OCI-LY7 (cell line): ENCODE results near the gene FAM240B. TPM values are rescaled to one million over a fixed set of nuclear protein-coding genes. Genes with fewer than 3 reads are reported as not detected.

Source experiments
- BruUV-seq: library from RNA; stranded (reverse); fragments of 400-500 nt; replicated peaks from 2 replicates; lab custom pipeline; 2021; lab: Mats Ljungman, UMichigan
- CTCF ChIA-PET: fragments of 300-600 bp; sonication (Branson Sonifier 250); formaldehyde crosslinking; loops from one replicate; lab custom pipeline; 2022; ENCODE audit warnings: antibody characterized with exemption; ENCODE audit not compliant: unreplicated experiment; lab: Charles Lee
- POLR2A ChIA-PET: fragments of 300-600 bp; sonication (Branson Sonifier 250); formaldehyde crosslinking; loops from one replicate; lab custom pipeline; 2022; ENCODE audit warnings: antibody characterized with exemption; lab: Charles Lee
- DNase-seq: peaks from one replicate; pipeline ENCODE4 v3.0.0-alpha.2; 2015; ENCODE audit warnings: low spot score
- H2AFZ ChIP-seq: fragments of 200-600 bp; sonication (generic), shearing (Covaris generic); 2 replicates; pipeline ENCODE4 v1.6.1; 2014; ENCODE audit warnings: mild to moderate bottlenecking, antibody characterized with exemption, low read length, moderate library complexity
- H3K27ac ChIP-seq: fragments of 200-600 bp; sonication (generic); 2 replicates; pipeline ENCODE4 v1.5.1; 2014; ENCODE audit warnings: mixed run types, low read depth, mild to moderate bottlenecking, moderate library complexity, low read length, inconsistent platforms; ENCODE audit not compliant: poor library complexity, severe bottlenecking
- H3K36me3 ChIP-seq: fragments of 200-600 bp; sonication (generic); 2 replicates; pipeline ENCODE4 v1.6.1; 2014; ENCODE audit warnings: mild to moderate bottlenecking, antibody characterized with exemption, low read length, moderate library complexity, mixed read lengths; ENCODE audit not compliant: insufficient read depth
- H3K4me1 ChIP-seq: fragments of 200-600 bp; sonication (generic); 2 replicates; pipeline ENCODE4 v1.5.1; 2014; ENCODE audit warnings: mild to moderate bottlenecking, low read length; ENCODE audit not compliant: insufficient read depth, poor library complexity, severe bottlenecking
- H3K4me2 ChIP-seq: fragments of 200-600 bp; sonication (generic); 2 replicates; pipeline ENCODE4 v1.6.1; 2014; ENCODE audit warnings: mild to moderate bottlenecking, low read length
- H3K4me3 ChIP-seq: fragments of 200-600 bp; sonication (generic); 2 replicates; pipeline ENCODE4 v1.5.1; 2014; ENCODE audit warnings: mild to moderate bottlenecking, low read depth, low read length; ENCODE audit not compliant: poor library complexity, severe bottlenecking
- H3K79me2 ChIP-seq: fragments of 200-600 bp; sonication (generic); 2 replicates; pipeline ENCODE4 v1.6.1; 2016; ENCODE audit warnings: low read depth, mild to moderate bottlenecking, low read length, moderate library complexity, mixed read lengths; ENCODE audit not compliant: insufficient read depth
- H3K9me2 ChIP-seq: fragments of 200-600 bp; sonication (generic); 2 replicates; pipeline ENCODE4 v1.6.1; 2016; ENCODE audit warnings: mild to moderate bottlenecking, low read length, mixed read lengths; ENCODE audit not compliant: insufficient read depth
- H3K9me3 ChIP-seq: fragments of 200-600 bp; sonication (generic); 2 replicates; pipeline ENCODE4 v1.6.1; 2014; ENCODE audit warnings: mild to moderate bottlenecking, mixed run types, low read length, mixed read lengths
- H4K20me1 ChIP-seq: fragments of 200-600 bp; sonication (generic); 2 replicates; pipeline ENCODE4 v1.6.1; 2014; ENCODE audit warnings: mild to moderate bottlenecking, antibody characterized with exemption, low read length, moderate library complexity, mixed read lengths; ENCODE audit not compliant: insufficient read depth
- CTCF ChIP-seq: fragments of 200-600 bp; sonication (generic); conservative IDR thresholded peaks from 2 replicates; pipeline ENCODE4 v1.5.1; 2014; ENCODE audit warnings: mild to moderate bottlenecking, antibody characterized with exemption, low read length, moderate library complexity, mixed read lengths
- EZH2phosphoT487 ChIP-seq: fragments of 200-600 bp; sonication (generic); IDR thresholded peaks from 2 replicates; pipeline ENCODE4 v1.6.1; 2018; ENCODE audit warnings: low read depth, borderline replicate concordance, mild to moderate bottlenecking, mixed run types, antibody characterized with exemption, low read length, moderate library complexity, mixed read lengths
- intact Hi-C: fragments of 100-400 bp; cut with micrococcal nuclease; formaldehyde crosslinking; loops from one replicate; pipeline ENCODE4 v1.10.0; 2022; ENCODE audit not compliant: unreplicated experiment
- total RNA-seq, 2 experiments: library from RNA; depleted of rRNA in 1 of 2; stranded (reverse); fragments of >200 nt in 1 of 2; shearing (Covaris generic) in 1 of 2; gene quantifications; 2 replicates each; pipeline ENCODE4 v1.2.3, GENCODE V29; 2014 to 2022

The FAM240B gene
- total RNA-seq, 2 experiments from 2014 or later = not detected

GRCh38 chr9:38659538-38659937 is 60.4 kb downstream of the FAM240B start:
- no peak for TF ChIP-seq EZH2phosphoT487
- no peak for TF ChIP-seq CTCF
- ChIA-PET POLR2A (no interaction called here), CTCF (no interaction called here)
- Histone ChIP-seq H3K4me1 (no peaks in the 10 kb centered on the region), H3K9me2 (no peaks in the 10 kb centered on the region), H2AFZ (no peak overlapping the region), H3K9me3 (no peaks in the 10 kb centered on the region), H3K79me2 (no peaks in the 10 kb centered on the region), H3K4me3 (no peak overlapping the region), H3K4me2 (no peak overlapping the region), H4K20me1 (no peaks in the 10 kb centered on the region), H3K36me3 (no peaks in the 10 kb centered on the region), H3K27ac (no peak overlapping the region)
- no peak for DNase-seq
- intact Hi-C loops = no loop called here
- BruUV-seq = no TSS peak

- DNase-seq = no peak
- Histone ChIP-seq H3K36me3 (no peaks in the 10 kb centered on the region), H3K9me3 (no peaks in the 10 kb centered on the region), H3K27ac (no peak overlapping the region), H3K4me3 (no peak overlapping the region), H3K4me1 (no peaks in the 10 kb centered on the region), H3K79me2 (no peaks in the 10 kb centered on the region), H4K20me1 (no peaks in the 10 kb centered on the region), H3K4me2 (no peak overlapping the region), H2AFZ (no peak overlapping the region), H3K9me2 (no peaks in the 10 kb centered on the region)
- intact Hi-C loops = no loop called here
- TF ChIP-seq EZH2phosphoT487 (no peak), CTCF (no peak)
- BruUV-seq = no TSS peak
- CTCF ChIA-PET = no interaction called here
- POLR2A ChIA-PET = no interaction called here
These were observed 63.0 kb downstream of the FAM240B start for GRCh38 chr9:38656896-38657295.

GRCh38 chr9:38652486-38652885 is 67.4 kb downstream of the FAM240B start:
- H3K27ac ChIP-seq = no peak overlapping the region
- TF ChIP-seq CTCF = no peak
- TF ChIP-seq EZH2phosphoT487 = no peak
- no peaks in the 10 kb centered on the region for H3K79me2 ChIP-seq
- no peak overlapping the region for H3K4me2 ChIP-seq
- no peaks in the 10 kb centered on the region for H3K9me3 ChIP-seq
- no peaks in the 10 kb centered on the region for H3K9me2 ChIP-seq
- no peaks in the 10 kb centered on the region for H3K4me1 ChIP-seq
- ChIA-PET POLR2A (no interaction called here), CTCF (no interaction called here)
- H3K4me3 ChIP-seq = no peak overlapping the region
- H3K36me3 ChIP-seq = no peaks in the 10 kb centered on the region
- intact Hi-C loops = no loop called here
- H4K20me1 ChIP-seq = no peaks in the 10 kb centered on the region
- no peak overlapping the region for H2AFZ ChIP-seq
- BruUV-seq = no TSS peak
- no peak for DNase-seq
